H9 (cell line): Measurements from ENCODE around the gene LYRM7. TPM values are rescaled to one million over a fixed set of nuclear protein-coding genes. Genes with fewer than 3 reads are reported as not detected.

Source experiments
- DNase-seq: peaks from one replicate; pipeline ENCODE4 v3.0.0-alpha.2; 2017
- H2AFZ ChIP-seq: one replicate; pipeline ENCODE4 v1.6.1; 2013; ENCODE audit warnings: mild to moderate bottlenecking, low read length, control low read depth, moderate library complexity
- H2AK5ac ChIP-seq: 2 replicates; pipeline ENCODE4 v1.6.1; 2013; ENCODE audit warnings: low read length, control low read depth, mixed read lengths; ENCODE audit not compliant: insufficient read length
- H2BK120ac ChIP-seq: one replicate; pipeline ENCODE4 v1.6.1; 2013; ENCODE audit warnings: low read depth, mild to moderate bottlenecking, low read length, control low read depth, inconsistent platforms; ENCODE audit not compliant: poor library complexity, severe bottlenecking
- H2BK12ac ChIP-seq: 2 replicates; pipeline ENCODE4 v1.6.1; 2013; ENCODE audit warnings: low read length, control low read depth, mixed read lengths, low read depth; ENCODE audit not compliant: insufficient read length
- H2BK15ac ChIP-seq: 2 replicates; pipeline ENCODE4 v1.6.1; 2013; ENCODE audit warnings: low read depth, low read length, control low read depth
- H2BK20ac ChIP-seq: one replicate; pipeline ENCODE4 v1.6.1; 2013; ENCODE audit warnings: low read depth, mild to moderate bottlenecking, low read length, control low read depth, inconsistent platforms; ENCODE audit not compliant: poor library complexity, severe bottlenecking
- H2BK5ac ChIP-seq: 2 replicates; pipeline ENCODE4 v1.6.1; 2013; ENCODE audit warnings: low read length, control low read depth, mixed read lengths; ENCODE audit not compliant: insufficient read length
- H3K14ac ChIP-seq: 2 replicates; pipeline ENCODE4 v1.6.1; 2013; ENCODE audit warnings: low read length, control low read depth; ENCODE audit not compliant: insufficient read depth
- H3K18ac ChIP-seq: 2 replicates; pipeline ENCODE4 v1.6.1; 2013; ENCODE audit warnings: low read depth, mild to moderate bottlenecking, mixed read lengths, low read length, control low read depth; ENCODE audit not compliant: insufficient read length
- H3K23ac ChIP-seq: 2 replicates; pipeline ENCODE4 v1.6.1; 2013; ENCODE audit warnings: low read length, control low read depth, mixed read lengths, low read depth; ENCODE audit not compliant: insufficient read length
- H3K23me2 ChIP-seq: 2 replicates; pipeline ENCODE4 v1.6.1; 2013; ENCODE audit warnings: low read depth, mild to moderate bottlenecking, mixed read lengths, low read length, control low read depth; ENCODE audit not compliant: insufficient read length, poor library complexity, severe bottlenecking
- H3K27ac ChIP-seq: 2 replicates; pipeline ENCODE4 v1.5.1; 2013; ENCODE audit warnings: low read length, control low read depth, mixed read lengths, low read depth; ENCODE audit not compliant: insufficient read length
- H3K27me3 ChIP-seq: 2 replicates; pipeline ENCODE4 v1.6.1; 2013; ENCODE audit warnings: low read length, control low read depth, inconsistent platforms; ENCODE audit not compliant: insufficient read depth
- H3K4ac ChIP-seq: 2 replicates; pipeline ENCODE4 v1.6.1; 2013; ENCODE audit warnings: low read depth, mild to moderate bottlenecking, control low read depth, inconsistent platforms, low read length, moderate library complexity
- H3K4me1 ChIP-seq: 2 replicates; pipeline ENCODE4 v1.6.1; 2013; ENCODE audit warnings: low read length, control low read depth, inconsistent platforms; ENCODE audit not compliant: insufficient read depth
- H3K4me2 ChIP-seq: 2 replicates; pipeline ENCODE4 v1.6.1; 2013; ENCODE audit warnings: low read length, control low read depth, mixed read lengths; ENCODE audit not compliant: insufficient read length, insufficient read depth
- H3K56ac ChIP-seq: 2 replicates; pipeline ENCODE4 v1.6.1; 2013; ENCODE audit warnings: low read depth, mild to moderate bottlenecking, mixed read lengths, low read length, control low read depth; ENCODE audit not compliant: insufficient read length
- H3K79me1 ChIP-seq: 2 replicates; pipeline ENCODE4 v1.6.1; 2013; ENCODE audit warnings: low read depth, mild to moderate bottlenecking, moderate library complexity, low read length, control low read depth, inconsistent platforms; ENCODE audit not compliant: insufficient read depth, poor library complexity, severe bottlenecking
- H3K79me2 ChIP-seq: 2 replicates; pipeline ENCODE4 v1.6.1; 2013; ENCODE audit warnings: low read length, control low read depth, inconsistent platforms; ENCODE audit not compliant: insufficient read depth
- H3K9ac ChIP-seq: 2 replicates; pipeline ENCODE4 v1.6.1; 2013; ENCODE audit warnings: low read length, control low read depth, mixed read lengths; ENCODE audit not compliant: insufficient read length; ENCODE audit errors: extremely low read depth
- H3K9me3 ChIP-seq: one replicate; pipeline ENCODE4 v1.6.1; 2013; ENCODE audit warnings: low read depth, low read length, inconsistent platforms; ENCODE audit not compliant: control insufficient read depth
- H3T11ph ChIP-seq: one replicate; pipeline ENCODE4 v1.6.1; 2013; ENCODE audit warnings: mild to moderate bottlenecking, low read length, control low read depth, inconsistent platforms
- H4K20me1 ChIP-seq: one replicate; pipeline ENCODE4 v1.6.1; 2013; ENCODE audit not compliant: control insufficient read depth, insufficient read length, insufficient read depth
- H4K5ac ChIP-seq: 2 replicates; pipeline ENCODE4 v1.6.1; 2013; ENCODE audit warnings: low read depth, mild to moderate bottlenecking, mixed read lengths, low read length, control low read depth; ENCODE audit not compliant: insufficient read length
- H4K8ac ChIP-seq: replicated peaks from 2 replicates; pipeline ENCODE4 v1.6.1; 2013; ENCODE audit warnings: low read length, control low read depth, mixed read lengths, low read depth; ENCODE audit not compliant: insufficient read length
- H4K91ac ChIP-seq: 2 replicates; pipeline ENCODE4 v1.6.1; 2013; ENCODE audit warnings: low read depth, mild to moderate bottlenecking, moderate library complexity, mixed read lengths, low read length, control low read depth; ENCODE audit not compliant: insufficient read length
- H3K27ac Mint-ChIP-seq, 3 experiments: 2 replicates in 2 of 3; 3 replicates in 1 of 3; pipeline ENCODE4 v1.8.0; 2020 to 2021; ENCODE audit warnings: mixed read lengths in 3 of 3, mild to moderate bottlenecking in 1 of 3, moderate library complexity in 1 of 3
- H3K27me3 Mint-ChIP-seq: 2 replicates; pipeline ENCODE4 v1.8.0; 2021; ENCODE audit warnings: low read depth, mild to moderate bottlenecking, moderate library complexity, mixed read lengths
- H3K36me3 Mint-ChIP-seq, 3 experiments: 2 replicates in 2 of 3; 3 replicates in 1 of 3; pipeline ENCODE4 v1.8.0; 2020 to 2021; ENCODE audit warnings: low read depth in 3 of 3, mixed read lengths in 3 of 3; ENCODE audit not compliant: insufficient read depth in 1 of 3
- H3K4me1 Mint-ChIP-seq, 2 experiments: 2 replicates each; pipeline ENCODE4 v1.8.0; 2020; ENCODE audit warnings: mixed read lengths in 2 of 2
- H3K4me3 Mint-ChIP-seq, 2 experiments: 2 replicates in 1 of 2; 3 replicates in 1 of 2; pipeline ENCODE4 v1.8.0; 2020 to 2021; ENCODE audit warnings: mild to moderate bottlenecking in 2 of 2, mixed read lengths in 2 of 2, moderate library complexity in 1 of 2
- H3K9me3 Mint-ChIP-seq, 2 experiments: 2 replicates in 1 of 2; 3 replicates in 1 of 2; pipeline ENCODE4 v1.8.0; 2020; ENCODE audit warnings: mild to moderate bottlenecking in 2 of 2, mixed read lengths in 2 of 2, moderate library complexity in 1 of 2
- WGBS: extraction: QIAGEN DNeasy Blood & Tissue Kit; methylation state at CpG from one replicate; pipeline ENCODE4 v1.1.7; 2013; ENCODE audit warnings: missing lambda C conversion rate, low lambda C conversion rate, mixed read lengths; ENCODE audit not compliant: insufficient read length; ENCODE audit errors: extremely low coverage; 5-methylcytosine and 5-hydroxymethylcytosine counted together
- total RNA-seq: library from RNA; stranded (reverse); gene quantifications from 2 replicates; pipeline ENCODE4 v1.2.1, GENCODE V29; 2021
- TF ChIP-seq, protein P1 (sequence below): fragments of 200-600 bp; sonication (generic); conservative IDR thresholded peaks from 3 replicates; pipeline ENCODE4 v1.8.0; 2021; ENCODE audit warnings: antibody characterized with exemption, mild to moderate bottlenecking

Gene LYRM7
- total RNA-seq, 1 experiment from 2014 or later = 7.0 TPM

DNA sequence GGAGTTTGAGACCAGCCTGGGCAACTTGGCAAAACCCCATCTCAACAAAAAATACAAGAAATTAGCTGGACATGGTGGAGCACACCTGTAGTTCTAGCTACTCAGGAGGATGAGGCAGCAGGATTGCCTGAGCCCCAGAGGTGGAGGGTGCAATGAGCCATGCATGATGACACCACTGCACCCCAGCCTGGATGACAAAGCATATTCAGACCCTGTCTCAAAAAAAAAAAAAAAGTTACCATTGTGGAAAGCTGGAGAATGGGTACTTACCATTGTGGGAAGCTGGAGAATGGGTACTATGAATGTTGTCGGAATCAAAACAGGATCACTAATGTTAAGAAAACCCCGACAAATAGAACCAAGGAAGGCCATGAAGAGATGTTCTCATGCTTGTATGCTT lies 31.4 kb upstream of the LYRM7 start:
- no peak overlapping the region for H2BK120ac ChIP-seq
- H4K20me1 ChIP-seq = no peaks in the 10 kb centered on the region
- H3T11ph ChIP-seq = no peak overlapping the region
- Mint-ChIP-seq H3K9me3 (peaks cover 6 to 15% of the 10 kb centered on the region in 2 experiments), H3K4me3 (no peak overlapping the region), H3K27me3 (peaks cover 3% of the 10 kb centered on the region), H3K36me3 (peaks cover 2 to 9% (median 4%) of the 10 kb centered on the region in 3 experiments; a peak in 5 of 7 replicates), H3K4me1 (no peaks in the 10 kb centered on the region), H3K27ac (no peak overlapping the region)
- H2BK20ac ChIP-seq = no peak overlapping the region
- no peak overlapping the region for H3K14ac ChIP-seq
- no peak overlapping the region for H3K4me2 ChIP-seq
- no peak overlapping the region for H4K91ac ChIP-seq
- no peak overlapping the region for H2AFZ ChIP-seq
- H3K23me2 ChIP-seq = no peaks in the 10 kb centered on the region
- DNase-seq = no peak
- no peak overlapping the region for H3K4ac ChIP-seq
- TF ChIP-seq, protein P1, sequence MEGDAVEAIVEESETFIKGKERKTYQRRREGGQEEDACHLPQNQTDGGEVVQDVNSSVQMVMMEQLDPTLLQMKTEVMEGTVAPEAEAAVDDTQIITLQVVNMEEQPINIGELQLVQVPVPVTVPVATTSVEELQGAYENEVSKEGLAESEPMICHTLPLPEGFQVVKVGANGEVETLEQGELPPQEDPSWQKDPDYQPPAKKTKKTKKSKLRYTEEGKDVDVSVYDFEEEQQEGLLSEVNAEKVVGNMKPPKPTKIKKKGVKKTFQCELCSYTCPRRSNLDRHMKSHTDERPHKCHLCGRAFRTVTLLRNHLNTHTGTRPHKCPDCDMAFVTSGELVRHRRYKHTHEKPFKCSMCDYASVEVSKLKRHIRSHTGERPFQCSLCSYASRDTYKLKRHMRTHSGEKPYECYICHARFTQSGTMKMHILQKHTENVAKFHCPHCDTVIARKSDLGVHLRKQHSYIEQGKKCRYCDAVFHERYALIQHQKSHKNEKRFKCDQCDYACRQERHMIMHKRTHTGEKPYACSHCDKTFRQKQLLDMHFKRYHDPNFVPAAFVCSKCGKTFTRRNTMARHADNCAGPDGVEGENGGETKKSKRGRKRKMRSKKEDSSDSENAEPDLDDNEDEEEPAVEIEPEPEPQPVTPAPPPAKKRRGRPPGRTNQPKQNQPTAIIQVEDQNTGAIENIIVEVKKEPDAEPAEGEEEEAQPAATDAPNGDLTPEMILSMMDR = no peak
- no peak overlapping the region for H3K18ac ChIP-seq
- no peak overlapping the region for H2BK15ac ChIP-seq
- H3K9ac ChIP-seq = no peak overlapping the region
- H3K9me3 ChIP-seq = no peaks in the 10 kb centered on the region
- no peaks in the 10 kb centered on the region for H3K27me3 ChIP-seq
- H4K8ac ChIP-seq = no peak overlapping the region
- H2BK5ac ChIP-seq = no peak overlapping the region
- H3K79me2 ChIP-seq = no peaks in the 10 kb centered on the region
- WGBS = no CpG with 5 or more reads among the region's 2 CpGs
- no peak overlapping the region for H3K27ac ChIP-seq
- no peaks in the 10 kb centered on the region for H3K79me1 ChIP-seq
- H2BK12ac ChIP-seq = no peak overlapping the region
- H2AK5ac ChIP-seq = no peak overlapping the region
- no peak overlapping the region for H4K5ac ChIP-seq
- H3K23ac ChIP-seq = no peak overlapping the region
- H3K4me1 ChIP-seq = no peaks in the 10 kb centered on the region
- no peak overlapping the region for H3K56ac ChIP-seq
